Activated effector memory CD4-positive, alpha-beta T cell treated with anti-CD3 and anti-CD28 coated beads, Interleukin-2, amount 50 U/mL, for 16 hours (primary cell): Measurements from ENCODE around the gene FLVCR2.
"Not testable (repeated sequence)": the region's sequence is repeated elsewhere in the genome, so short reads cannot be mapped to it uniquely, and the experiment has no call there.

ENCODE experiments used
- DNase-seq: peaks from one replicate; pipeline ENCODE4 v3.0.0-alpha.2; 2020

Gene FLVCR2

GRCh38 chr14:75600100-75600499 lies 21.7 kb downstream of the FLVCR2 start:
- not testable (repeated sequence) for DNase-seq

GRCh38 chr14:75601061-75601460 lies 22.6 kb downstream of the FLVCR2 start:
- not testable (repeated sequence) for DNase-seq

GRCh38 chr14:75602503-75602902 lies 24.1 kb downstream of the FLVCR2 start:
- DNase-seq, result no peak

GRCh38 chr14:75604979-75605851 lies 26.8 kb downstream of the FLVCR2 start:
- DNase-seq, result no peak

GRCh38 chr14:75605916-75606315 lies 27.5 kb downstream of the FLVCR2 start:
- no peak for DNase-seq

- DNase-seq, result no peak
Observed at GRCh38 chr14:75607044-75607443, 28.6 kb downstream of the FLVCR2 start.

- no peak for DNase-seq
Observed at GRCh38 chr14:75607842-75608640, 29.6 kb downstream of the FLVCR2 start.

- no peak for DNase-seq
Observed at GRCh38 chr14:75609116-75609515, 30.7 kb downstream of the FLVCR2 start.

GRCh38 chr14:75609606-75610475 lies 31.4 kb downstream of the FLVCR2 start:
- DNase-seq, result no peak

- no peak for DNase-seq
Observed at GRCh38 chr14:75610834-75611233, 32.4 kb downstream of the FLVCR2 start.

GRCh38 chr14:75612157-75612556 lies 33.7 kb downstream of the FLVCR2 start:
- DNase-seq, result no peak

GRCh38 chr14:75614179-75614578 lies 35.8 kb downstream of the FLVCR2 start:
- DNase-seq, result no peak

GRCh38 chr14:75615200-75615599 lies 36.8 kb downstream of the FLVCR2 start:
- no peak for DNase-seq

- DNase-seq, result no peak
Observed at GRCh38 chr14:75619548-75619947, 41.1 kb downstream of the FLVCR2 start.

GRCh38 chr14:75625034-75625433 lies 46.6 kb downstream of the FLVCR2 start:
- DNase-seq, result no peak

- no peak for DNase-seq
Observed at GRCh38 chr14:75626396-75626795, 48.0 kb downstream of the FLVCR2 start.

- no peak for DNase-seq
Observed at GRCh38 chr14:75626863-75627262, 48.4 kb downstream of the FLVCR2 start.

GRCh38 chr14:75627406-75627805 lies 49.0 kb downstream of the FLVCR2 start:
- no peak for DNase-seq

GRCh38 chr14:75628816-75629215 lies 50.4 kb downstream of the FLVCR2 start:
- DNase-seq, result no peak

- DNase-seq, result no peak
Observed at GRCh38 chr14:75630695-75631452, 52.5 kb downstream of the FLVCR2 start.

- no peak for DNase-seq
Observed at GRCh38 chr14:75631453-75631831, 53.0 kb downstream of the FLVCR2 start.

GRCh38 chr14:75634848-75635247 lies 56.4 kb downstream of the FLVCR2 start:
- no peak for DNase-seq
